ENCODE results near the gene ARAP3. TPM values are rescaled to one million over a fixed set of nuclear protein-coding genes. Genes with fewer than 3 reads are reported as not detected.

Gene ARAP3
- total RNA-seq, 1 donor from 2014 or later = 42.4 TPM

DNA sequence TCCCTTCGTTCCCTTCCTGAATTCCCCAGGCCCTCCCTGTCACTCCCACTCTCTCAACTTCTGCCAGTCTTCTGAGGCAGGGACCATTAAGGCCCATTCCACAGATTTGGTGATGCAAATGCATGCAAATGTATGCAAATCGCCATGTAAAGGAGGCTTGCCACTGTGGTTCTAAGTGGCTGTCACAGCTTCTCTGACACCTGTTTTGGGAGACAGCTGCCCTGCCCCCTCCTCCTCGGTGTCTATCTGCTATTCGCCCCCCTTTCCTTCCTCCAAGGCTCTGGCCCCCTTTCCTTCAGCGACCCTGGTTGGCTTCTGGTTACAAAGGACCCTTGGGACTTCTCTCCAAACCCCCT, 10.5 kb upstream of the ARAP3 start:
- H3K27ac ChIP-seq = no peak overlapping the region
- H3K9me3 ChIP-seq = no peaks in the 10 kb centered on the region
- intact Hi-C loops (cut with DNase I) = loop anchor here (5.0 kb wide), 2 partner anchors 190 to 270 kb away; no protein-coding TSS in a partner anchor
- H3K27me3 ChIP-seq = no peaks in the 10 kb centered on the region
- TF ChIP-seq, protein P1, sequence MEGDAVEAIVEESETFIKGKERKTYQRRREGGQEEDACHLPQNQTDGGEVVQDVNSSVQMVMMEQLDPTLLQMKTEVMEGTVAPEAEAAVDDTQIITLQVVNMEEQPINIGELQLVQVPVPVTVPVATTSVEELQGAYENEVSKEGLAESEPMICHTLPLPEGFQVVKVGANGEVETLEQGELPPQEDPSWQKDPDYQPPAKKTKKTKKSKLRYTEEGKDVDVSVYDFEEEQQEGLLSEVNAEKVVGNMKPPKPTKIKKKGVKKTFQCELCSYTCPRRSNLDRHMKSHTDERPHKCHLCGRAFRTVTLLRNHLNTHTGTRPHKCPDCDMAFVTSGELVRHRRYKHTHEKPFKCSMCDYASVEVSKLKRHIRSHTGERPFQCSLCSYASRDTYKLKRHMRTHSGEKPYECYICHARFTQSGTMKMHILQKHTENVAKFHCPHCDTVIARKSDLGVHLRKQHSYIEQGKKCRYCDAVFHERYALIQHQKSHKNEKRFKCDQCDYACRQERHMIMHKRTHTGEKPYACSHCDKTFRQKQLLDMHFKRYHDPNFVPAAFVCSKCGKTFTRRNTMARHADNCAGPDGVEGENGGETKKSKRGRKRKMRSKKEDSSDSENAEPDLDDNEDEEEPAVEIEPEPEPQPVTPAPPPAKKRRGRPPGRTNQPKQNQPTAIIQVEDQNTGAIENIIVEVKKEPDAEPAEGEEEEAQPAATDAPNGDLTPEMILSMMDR (IDR thresholded peaks at IDR 0.05) = no peak
- H3K4me1 ChIP-seq = peaks cover 9% of the 10 kb centered on the region
- ATAC-seq (no peak), DNase-seq (no peak)
- H3K4me3 ChIP-seq = peak overlapping the region; percentile 37
- no peaks in the 10 kb centered on the region for H3K36me3 ChIP-seq

DNA sequence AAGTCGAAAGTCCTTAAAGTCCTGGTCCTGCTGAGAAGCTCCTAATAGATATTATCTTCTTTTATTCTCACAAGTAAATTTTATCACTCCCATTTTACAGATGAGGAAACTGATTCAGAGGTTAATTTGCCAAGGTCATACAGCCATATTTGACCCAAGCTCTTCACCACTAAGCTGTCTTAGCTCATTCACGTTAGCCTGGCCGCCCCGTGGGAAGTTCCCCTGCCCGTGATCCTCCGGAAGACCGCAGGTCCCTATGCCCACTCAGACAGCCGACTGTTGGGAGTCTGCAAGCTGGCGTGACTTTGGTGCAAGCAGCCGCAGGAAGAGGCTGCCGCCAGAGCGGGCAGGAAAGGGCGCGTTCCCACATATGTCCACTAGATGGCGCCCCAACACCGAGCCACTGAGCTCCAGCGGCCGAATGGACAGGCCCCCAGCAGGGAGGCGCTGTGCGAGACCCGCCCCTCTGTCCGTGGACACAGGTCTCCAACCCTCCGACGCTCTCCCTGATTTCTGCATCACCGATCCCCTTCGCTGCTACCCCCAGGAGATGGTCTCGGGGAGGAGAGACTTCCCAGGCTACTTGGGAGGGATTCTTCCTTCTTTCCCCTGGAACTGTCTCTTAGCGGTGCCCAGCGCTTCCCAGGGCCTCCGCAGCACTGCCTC, 10.0 kb upstream of the ARAP3 start:
- Histone ChIP-seq H3K4me3 (peak overlapping the region; percentile 37), H3K36me3 (no peaks in the 10 kb centered on the region), H3K27ac (no peak overlapping the region), H3K9me3 (no peaks in the 10 kb centered on the region), H3K4me1 (peaks cover 9% of the 10 kb centered on the region), H3K27me3 (no peaks in the 10 kb centered on the region)
- intact Hi-C loops (cut with DNase I) = loop anchor here (5.0 kb wide), 2 partner anchors 190 to 270 kb away; no protein-coding TSS in a partner anchor
- peak; percentile 97 for ATAC-seq
- peak; percentile 92 for DNase-seq
- TF ChIP-seq, protein P1 (IDR thresholded peaks at IDR 0.05) = peak; percentile 99

DNA sequence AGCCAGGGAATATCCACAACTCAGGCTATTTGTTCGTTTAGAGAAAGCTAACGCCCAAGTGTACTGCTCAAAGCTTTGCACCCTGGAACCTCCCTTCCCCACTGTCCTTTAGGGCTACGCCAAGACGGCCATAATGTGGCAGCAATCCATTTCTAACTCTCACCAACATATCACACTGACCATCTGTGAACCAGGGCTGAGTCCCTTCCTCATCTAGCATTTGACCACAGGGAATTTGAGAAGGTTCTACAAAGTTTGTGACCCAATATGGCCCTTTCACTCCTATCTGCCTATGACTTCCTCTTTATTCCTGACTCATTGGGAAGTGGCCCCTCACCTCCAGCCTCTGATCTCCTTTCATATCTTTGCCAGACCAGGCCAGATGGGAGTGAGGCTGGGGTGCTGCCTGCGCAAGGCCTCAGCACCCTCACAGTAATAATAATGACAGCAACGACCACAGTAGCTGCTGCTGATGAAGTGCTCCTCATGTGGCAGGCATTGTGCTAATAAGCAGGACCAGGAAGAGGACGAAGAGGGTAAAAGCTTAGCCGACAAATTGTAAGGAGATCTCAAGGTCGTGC, 9.3 kb upstream of the ARAP3 start:
- peaks cover 9% of the 10 kb centered on the region for H3K4me1 ChIP-seq
- no peak for ATAC-seq
- no peaks in the 10 kb centered on the region for H3K9me3 ChIP-seq
- no peak for DNase-seq
- H3K27ac ChIP-seq = no peak overlapping the region
- H3K27me3 ChIP-seq = no peaks in the 10 kb centered on the region
- TF ChIP-seq, protein P1 (IDR thresholded peaks at IDR 0.05) = no peak
- H3K4me3 ChIP-seq = no peak overlapping the region
- intact Hi-C loops (cut with DNase I) = loop anchor here (5.0 kb wide), 2 partner anchors 191 to 271 kb away; no protein-coding TSS in a partner anchor
- H3K36me3 ChIP-seq = no peaks in the 10 kb centered on the region

DNA sequence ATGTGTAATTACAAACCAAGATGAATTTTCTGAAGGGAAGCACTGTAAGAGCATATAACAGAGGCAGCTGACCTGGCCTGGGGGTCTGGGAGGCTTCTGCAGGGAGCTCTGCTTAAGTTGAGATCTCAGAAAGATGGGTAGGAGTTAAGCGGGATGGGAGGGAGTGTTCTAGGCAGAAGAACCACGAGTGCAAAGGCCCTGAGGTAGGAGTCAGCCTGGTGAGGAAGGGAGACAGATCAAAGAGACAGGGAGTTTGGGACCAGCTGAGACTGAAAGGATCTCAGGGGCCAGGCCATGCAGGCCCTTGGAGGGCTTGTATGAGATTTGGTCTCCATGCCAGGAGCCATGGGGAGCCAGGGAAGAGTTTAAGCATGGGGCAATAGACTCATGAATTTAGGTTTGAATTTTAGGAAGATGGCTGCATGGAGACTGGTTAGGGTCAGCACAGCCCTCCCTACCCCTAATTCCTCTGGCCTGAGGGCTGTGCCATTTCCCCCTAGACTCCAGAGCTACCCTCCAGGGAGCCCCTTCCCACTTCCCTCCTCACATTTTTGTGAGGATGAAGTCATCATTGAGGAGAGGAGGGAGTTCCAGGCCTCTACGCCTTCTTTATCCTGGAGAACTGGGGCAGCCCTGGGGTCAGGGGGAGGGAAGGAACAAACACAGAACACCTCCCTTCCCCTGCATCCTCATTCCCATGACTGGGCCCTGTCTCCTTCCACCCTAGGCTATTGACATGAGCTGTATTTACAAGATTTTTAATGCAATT, 4.8 kb upstream of the ARAP3 start:
- H3K4me1 ChIP-seq = peaks cover 14% of the 10 kb centered on the region
- intact Hi-C loops (cut with DNase I) = no loop called here
- no peak for ATAC-seq
- H3K9me3 ChIP-seq = no peaks in the 10 kb centered on the region
- H3K27me3 ChIP-seq = no peaks in the 10 kb centered on the region
- no peak overlapping the region for H3K27ac ChIP-seq
- H3K4me3 ChIP-seq = no peak overlapping the region
- H3K36me3 ChIP-seq = no peaks in the 10 kb centered on the region
- TF ChIP-seq, protein P1 (IDR thresholded peaks at IDR 0.05) = no peak
- no peak for DNase-seq

DNA sequence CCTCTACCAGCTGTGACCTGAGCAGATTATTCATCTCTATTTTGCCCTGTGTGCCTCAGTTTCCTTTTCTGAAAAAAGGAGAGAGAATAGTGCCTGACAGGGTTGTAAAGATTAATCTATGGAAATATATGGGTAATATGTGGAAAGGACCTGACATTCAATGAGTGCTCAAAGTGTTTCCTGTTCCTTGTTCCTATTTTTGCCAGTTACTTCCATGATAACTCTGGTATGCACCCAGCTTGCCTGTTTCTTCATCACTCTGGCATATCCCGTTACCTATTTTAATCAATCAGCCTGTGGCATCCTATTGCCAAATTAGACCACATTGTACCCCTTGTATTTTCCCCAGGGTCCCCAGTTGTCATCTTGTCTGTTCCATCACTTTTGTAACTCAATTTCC, 3.6 kb upstream of the ARAP3 start:
- Histone ChIP-seq H3K27ac (no peak overlapping the region), H3K4me3 (no peak overlapping the region), H3K4me1 (peaks cover 21% of the 10 kb centered on the region), H3K27me3 (no peaks in the 10 kb centered on the region), H3K9me3 (no peaks in the 10 kb centered on the region), H3K36me3 (no peaks in the 10 kb centered on the region)
- TF ChIP-seq, protein P1 (IDR thresholded peaks at IDR 0.05) = no peak
- DNase-seq (no peak), ATAC-seq (no peak)
- intact Hi-C loops (cut with DNase I) = no loop called here
